NCI-H2196 (cell line): Measurements from ENCODE around the gene DNAH17.

Experiments
- DNase-seq: peaks from one replicate; lab custom pipeline; 2025; ENCODE audit not compliant: unreplicated experiment; lab: John Stamatoyannopoulos, UW

The DNAH17 gene

GRCh38 chr17:78433780-78434335, 143.3 kb downstream of the DNAH17 start:
- DNase-seq, result no peak

- DNase-seq, result no peak
Observed at GRCh38 chr17:78433013-78433727, 144.0 kb downstream of the DNAH17 start.

- no peak for DNase-seq
Observed at GRCh38 chr17:78432226-78433012, 144.8 kb downstream of the DNAH17 start.

- no peak for DNase-seq
Observed at GRCh38 chr17:78431692-78431958, 145.6 kb downstream of the DNAH17 start.

- no peak for DNase-seq
Observed at GRCh38 chr17:78430892-78431691, 146.1 kb downstream of the DNAH17 start.

- DNase-seq, result no peak
Observed at GRCh38 chr17:78429618-78429995, 147.6 kb downstream of the DNAH17 start.

- no peak for DNase-seq
Observed at GRCh38 chr17:78428836-78429617, 148.2 kb downstream of the DNAH17 start.

GRCh38 chr17:78428025-78428575, 149.1 kb downstream of the DNAH17 start:
- DNase-seq, result no peak

- DNase-seq, result no peak
Observed at GRCh38 chr17:78427140-78427539, 150.1 kb downstream of the DNAH17 start.

GRCh38 chr17:78426293-78426879, 150.8 kb downstream of the DNAH17 start:
- no peak for DNase-seq

- DNase-seq, result no peak
Observed at GRCh38 chr17:78425429-78425828, 151.8 kb downstream of the DNAH17 start.

GRCh38 chr17:78423961-78424675, 153.1 kb downstream of the DNAH17 start:
- no peak for DNase-seq

- DNase-seq, result no peak
Observed at GRCh38 chr17:78422872-78423588, 154.2 kb downstream of the DNAH17 start.

GRCh38 chr17:78422267-78422605, 155.0 kb downstream of the DNAH17 start:
- no peak for DNase-seq

GRCh38 chr17:78421534-78422266, 155.5 kb downstream of the DNAH17 start:
- peak; percentile 89 for DNase-seq

GRCh38 chr17:78421084-78421533, 156.1 kb downstream of the DNAH17 start:
- no peak for DNase-seq

- no peak for DNase-seq
Observed at GRCh38 chr17:78419970-78420815, 157.0 kb downstream of the DNAH17 start.
